Measurements from ENCODE around the gene RAB40C.

Gene RAB40C

DNA sequence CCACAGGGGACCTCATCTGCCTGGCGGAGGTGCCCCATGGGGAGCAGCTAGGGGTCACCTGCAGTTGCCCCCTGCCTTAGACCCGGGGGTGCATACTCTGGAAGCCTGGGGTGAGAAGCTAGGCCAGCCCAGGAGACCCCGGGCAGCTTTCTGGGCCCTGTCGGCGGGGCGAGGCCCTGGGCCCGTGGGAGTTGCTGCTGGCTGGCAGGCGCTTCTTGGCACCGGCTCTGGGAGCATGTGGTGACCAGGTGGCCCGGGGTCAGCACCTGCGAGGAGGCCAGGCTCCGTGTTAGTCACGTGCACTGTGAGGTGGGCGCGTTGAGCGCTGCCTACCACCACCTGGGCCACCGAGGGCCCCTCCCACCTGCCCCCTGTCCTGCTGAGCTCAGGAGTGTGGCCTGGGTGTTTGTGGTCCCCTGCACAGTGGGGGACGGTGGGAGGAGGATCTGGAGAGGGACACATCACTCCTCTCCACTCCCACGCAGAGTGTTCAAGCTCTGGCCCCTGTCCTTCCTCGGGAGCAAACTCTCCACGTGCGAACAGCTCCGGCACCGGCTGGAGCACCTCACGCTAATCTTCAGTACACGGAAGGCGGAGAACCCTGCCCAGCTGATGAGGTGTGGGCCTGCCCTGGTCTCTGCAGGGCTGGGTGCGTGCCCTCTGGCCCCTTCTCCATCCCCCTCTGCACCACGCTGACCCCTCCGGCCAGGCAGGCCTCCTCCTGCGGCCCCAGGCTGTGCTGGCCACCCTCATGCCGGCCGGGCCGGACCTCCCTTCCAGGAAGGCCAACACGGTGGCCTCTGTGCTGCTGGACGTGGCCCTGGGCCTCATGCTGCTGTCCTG lies 14.3 kb upstream of the RAB40C start:
- no peak for DNase-seq

DNA sequence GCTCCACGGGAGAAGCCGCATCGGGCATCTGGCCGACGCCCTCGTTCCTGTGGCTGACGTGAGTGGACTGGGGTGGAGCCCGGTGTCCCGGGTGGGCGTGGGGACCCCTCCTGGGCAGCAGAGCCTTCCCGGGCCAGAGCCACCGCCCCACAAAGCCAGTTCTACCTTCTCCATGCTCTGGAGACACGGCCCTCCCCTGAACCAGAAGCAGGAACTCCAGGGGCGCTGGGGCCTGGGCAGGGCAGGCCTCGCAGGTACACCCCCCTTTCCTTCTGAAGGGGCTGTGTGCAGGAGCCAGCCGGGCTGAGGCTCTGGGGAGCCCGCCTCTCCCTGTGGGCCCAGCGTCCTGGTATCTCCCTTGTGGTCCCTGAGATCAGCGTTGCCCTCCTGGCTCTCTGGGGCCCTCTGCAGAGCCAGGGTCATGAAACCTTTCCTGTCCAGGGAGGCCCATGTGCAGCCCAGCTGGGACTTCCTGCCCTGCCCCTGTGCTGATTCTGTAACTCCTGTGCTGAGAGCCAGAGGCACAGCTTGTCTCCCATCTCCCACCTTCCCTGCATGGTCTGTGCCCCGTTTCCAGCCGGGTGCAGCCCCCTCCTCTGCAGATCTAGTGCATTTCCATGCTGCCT lies 13.6 kb upstream of the RAB40C start:
- DNase-seq, result no peak

DNA sequence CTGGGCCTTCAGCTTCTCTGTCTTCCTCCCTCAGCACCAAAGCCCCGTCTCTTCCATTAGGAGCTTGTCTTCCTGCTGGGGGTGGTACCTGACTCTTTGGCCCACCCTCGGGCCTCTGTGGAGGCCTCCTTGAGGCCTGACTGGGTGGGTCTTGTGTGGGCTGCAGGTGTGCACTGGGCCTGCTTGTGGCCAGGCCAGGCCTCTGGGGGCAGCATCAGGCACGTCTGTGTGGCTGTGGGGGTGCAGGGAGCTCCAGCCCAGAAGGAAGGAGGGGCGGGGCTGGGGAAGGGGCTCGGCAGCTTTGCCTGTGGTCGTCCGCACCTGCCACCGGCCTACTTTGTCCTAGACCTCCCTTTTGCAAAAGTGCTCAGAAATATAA lies 13.1 kb upstream of the RAB40C start:
- DNase-seq, result no peak

DNA sequence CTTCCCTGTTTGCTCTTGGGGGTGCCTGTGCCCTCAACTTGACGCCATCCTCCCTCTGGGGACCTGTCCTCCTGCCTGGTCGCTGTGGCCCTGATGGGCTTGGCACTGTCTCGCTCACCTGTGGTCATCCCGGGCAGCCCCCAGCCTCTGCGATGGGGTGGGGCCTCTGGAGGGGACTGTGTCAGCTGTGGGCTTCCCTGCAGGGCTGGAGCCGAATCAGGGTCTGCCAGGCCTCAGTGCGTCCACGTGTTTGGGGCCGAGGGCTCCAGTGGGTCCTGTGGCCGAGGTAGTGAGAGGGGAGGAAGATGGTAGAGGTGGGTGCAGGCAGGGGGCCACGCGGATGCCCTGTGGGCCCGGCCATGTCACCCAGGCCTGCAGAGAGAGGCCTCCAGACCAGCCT lies 12.1 kb upstream of the RAB40C start:
- no peak for DNase-seq

DNA sequence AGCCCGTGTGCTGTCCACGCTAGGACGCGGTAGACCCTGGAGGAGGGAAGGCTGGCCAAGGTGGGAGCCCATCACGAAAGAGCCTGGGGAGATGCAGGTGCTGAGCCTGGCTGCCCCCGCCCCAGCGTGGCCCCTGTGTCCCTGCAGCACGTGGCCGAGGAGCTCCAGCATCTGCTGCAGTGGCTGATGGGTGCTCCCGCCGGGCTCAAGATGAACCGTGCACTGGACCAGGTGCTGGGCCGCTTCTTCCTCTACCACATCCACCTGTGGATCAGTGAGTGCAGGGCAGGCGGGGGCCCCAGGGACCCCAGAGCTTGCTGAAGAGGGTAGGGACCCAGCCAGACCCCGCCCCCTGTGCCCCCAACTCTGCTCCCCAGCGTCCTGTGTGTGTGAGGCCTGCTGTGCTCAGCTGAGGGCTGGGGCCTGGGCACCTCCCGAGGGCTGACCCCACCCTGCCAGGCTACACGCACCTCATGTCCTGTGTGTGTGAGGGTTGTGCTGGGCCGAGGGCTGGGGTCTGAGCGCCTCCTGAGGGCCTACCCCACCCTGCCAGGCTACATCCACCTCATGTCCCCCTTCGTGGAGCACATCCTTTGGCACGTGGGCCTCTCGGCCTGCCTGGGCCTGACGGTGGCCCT lies 11.5 kb upstream of the RAB40C start:
- DNase-seq, result no peak

DNA sequence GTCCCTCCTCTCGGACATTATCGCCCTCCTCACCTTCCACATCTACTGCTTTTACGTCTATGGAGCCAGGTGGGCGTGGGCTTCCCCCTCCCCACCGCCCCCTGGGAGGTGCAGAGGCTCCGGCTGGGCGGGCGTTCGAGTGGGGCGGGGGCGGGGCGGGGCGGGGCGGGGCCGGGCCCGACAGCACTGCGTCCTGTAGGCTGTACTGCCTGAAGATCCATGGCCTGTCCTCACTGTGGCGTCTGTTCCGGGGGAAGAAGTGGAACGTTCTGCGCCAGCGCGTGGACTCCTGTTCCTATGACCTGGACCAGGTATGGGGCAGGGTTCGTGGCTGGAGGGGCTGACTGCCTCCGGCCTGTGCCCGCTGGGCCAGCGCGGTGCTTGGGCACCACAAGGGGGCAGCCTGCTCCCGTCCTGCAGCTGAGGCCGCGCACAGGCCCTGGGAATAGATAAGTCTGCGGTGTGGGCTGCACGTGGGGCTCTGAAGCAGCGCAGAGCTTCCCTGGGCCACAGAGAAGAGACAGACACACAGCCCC lies 10.9 kb upstream of the RAB40C start:
- DNase-seq, result no peak

DNA sequence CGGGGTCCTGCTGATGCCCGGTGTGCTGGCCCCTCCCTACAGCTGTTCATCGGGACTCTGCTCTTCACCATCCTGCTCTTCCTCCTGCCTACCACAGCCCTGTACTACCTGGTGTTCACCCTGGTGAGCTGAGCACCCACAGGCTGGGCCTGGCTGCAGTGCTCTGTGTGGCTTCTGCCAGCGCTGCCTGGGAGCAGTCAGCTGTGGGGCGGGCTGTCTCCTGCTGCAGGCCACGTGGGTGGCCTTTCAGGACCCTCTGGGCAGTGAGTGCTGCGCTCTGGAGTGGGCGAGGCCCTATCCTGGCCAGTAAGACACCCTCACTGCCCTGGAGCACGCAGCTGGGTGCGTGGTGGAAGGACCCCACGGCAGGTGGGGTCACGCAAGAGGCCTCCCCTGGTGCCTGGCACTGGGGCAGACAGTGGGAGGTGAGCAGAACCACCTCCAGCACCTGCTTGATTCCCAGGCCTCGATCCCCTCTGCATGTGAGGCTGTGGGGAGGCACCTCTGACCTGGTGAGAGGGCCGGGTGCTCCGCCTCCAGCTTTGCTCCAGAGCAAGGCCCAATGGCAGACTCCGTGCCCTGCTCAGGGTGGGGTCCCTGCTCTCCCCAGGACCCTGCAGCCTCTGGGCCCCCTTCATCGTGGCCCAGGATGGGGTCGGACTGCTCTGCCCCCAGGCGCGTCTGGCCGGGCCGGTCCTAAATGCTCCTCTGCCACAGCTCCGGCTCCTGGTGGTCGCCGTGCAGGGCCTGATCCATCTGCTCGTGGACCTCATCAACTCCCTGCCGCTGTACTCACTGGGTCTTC lies 9.5 kb upstream of the RAB40C start:
- no peak for DNase-seq

DNA sequence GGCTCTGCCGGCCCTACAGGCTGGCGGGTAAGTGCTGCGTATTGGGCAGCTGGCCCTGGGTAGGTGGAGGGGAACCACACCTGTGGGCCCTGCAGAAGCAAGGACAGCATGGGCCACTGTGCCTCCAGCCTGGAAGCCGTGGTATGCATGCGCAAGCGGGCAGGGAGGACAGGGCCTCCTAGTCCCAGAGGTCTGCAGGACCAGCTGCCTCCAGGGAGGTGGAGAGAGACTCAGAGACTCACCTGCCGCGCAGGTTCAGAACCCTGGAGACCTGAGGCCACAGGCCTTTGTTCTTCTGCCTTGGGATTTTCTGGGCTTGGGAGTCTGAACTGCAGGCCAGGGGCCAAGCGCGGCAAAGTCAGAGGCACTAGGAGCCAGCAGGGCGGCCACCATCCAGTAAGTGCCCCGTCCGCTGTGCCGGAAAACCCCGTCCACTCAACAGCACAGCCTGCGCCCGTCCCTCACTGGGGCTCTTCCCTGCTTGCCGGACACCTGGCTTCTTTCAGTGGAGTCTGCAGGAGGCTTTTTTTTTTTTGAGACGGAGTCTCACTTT lies 8.8 kb upstream of the RAB40C start:
- DNase-seq, result no peak

DNA sequence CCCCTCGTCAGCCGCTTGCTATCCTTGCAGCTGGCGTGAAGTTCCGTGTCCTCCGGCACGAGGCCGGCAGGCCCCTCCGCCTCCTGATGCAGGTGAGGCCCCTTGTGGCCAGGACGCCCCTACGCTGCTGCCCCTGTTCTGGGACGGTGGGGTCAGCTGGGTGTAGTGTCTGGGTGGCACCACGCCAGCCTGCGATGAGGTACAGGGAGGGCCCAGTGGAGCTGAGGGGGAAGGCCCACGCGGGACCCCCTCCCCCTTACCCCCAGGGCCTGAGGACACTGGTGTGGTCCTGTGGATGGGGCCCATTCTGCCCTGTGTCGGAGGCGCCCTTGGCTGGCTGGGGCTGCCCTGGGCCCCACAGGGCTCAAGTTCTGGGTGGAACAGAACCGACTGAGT lies 7.7 kb upstream of the RAB40C start:
- no peak for DNase-seq

DNA sequence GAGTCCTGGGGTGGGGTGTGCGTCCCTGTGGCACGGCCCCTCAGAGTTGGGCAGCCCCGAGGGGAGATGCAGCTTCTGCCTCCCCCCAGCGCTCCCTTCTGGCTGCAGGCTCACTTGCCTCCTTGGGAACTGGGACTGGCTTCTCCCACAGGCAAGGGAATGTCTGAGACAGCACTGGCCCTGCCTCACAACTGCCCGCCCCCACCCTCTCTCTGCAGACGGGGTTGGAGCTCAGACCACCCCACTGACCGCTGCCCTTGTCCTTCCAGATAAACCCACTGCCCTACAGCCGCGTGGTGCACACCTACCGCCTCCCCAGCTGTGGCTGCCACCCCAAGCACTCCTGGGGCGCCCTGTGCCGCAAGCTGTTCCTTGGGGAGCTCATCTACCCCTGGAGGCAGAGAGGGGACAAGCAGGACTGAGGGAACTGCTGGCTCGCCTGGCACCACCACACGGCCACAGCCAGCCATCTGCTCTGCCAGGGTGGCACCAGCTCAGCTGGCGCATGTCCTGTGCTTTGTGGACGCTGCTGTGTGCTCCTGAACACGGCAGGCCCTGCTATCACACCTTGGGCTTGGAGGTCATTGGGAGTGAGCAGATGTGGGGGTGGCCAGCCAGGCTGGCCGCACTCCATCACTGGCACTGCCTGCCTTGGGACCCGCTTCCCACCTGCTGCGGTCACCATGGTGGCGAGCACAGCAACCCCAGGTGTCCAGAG lies 7.1 kb upstream of the RAB40C start:
- DNase-seq, result no peak

DNA sequence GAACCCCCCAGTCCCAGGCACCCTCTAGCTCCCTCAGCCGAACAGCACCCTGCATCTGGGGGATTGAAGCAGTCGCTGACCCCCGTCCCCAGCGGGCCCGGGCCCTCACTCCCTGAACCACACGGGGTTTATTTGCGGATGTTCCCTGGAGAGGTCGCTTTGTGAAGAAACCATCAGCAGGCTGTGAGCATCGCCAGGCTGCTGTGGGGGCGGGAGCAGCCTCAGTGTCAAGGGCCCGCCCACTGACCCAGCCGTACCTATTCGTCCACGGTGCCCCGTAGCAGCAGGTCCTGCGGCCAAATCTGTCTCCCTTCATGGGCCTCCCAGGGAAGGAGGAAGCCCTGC lies 6.4 kb upstream of the RAB40C start:
- DNase-seq, result no peak

DNA sequence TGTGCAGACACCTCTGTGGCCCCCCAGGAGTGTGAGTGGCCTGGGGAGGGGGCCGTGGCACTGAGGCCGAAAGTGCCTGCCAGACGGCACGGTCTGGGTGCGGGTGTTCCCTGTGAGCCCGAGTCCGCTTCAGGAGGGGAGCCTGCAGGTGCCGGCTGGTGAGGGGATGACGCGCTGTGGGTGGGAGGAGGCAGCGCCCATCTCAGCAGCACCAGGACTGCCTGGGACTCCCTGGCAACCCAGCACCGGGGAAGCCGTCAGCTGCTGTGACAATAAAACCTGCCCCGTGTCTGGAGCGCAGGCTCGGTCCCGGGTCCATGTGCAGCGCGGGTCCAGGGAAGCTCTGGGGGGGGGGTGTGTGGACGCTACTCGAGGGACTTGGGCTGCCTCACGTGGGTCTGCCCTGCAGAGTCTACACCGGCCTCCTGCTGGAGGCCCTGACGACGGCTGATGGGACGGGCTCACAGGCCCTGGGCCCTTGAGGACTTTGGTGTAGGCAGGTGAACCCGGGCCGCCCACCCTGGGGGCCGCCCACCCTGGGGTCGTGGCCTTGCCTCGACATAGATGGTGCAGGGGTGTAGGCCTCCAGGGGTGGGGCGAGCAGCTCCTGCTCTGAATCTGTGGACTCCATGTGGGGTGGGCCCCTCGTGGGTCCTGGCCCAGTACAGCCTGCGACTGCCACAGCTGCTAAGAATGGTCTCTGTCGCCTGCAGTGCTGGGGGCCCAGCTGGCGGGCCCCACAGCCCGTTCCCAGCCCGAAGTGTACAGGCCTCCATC lies 5.9 kb upstream of the RAB40C start:
- peak; percentile 32 for DNase-seq

DNA sequence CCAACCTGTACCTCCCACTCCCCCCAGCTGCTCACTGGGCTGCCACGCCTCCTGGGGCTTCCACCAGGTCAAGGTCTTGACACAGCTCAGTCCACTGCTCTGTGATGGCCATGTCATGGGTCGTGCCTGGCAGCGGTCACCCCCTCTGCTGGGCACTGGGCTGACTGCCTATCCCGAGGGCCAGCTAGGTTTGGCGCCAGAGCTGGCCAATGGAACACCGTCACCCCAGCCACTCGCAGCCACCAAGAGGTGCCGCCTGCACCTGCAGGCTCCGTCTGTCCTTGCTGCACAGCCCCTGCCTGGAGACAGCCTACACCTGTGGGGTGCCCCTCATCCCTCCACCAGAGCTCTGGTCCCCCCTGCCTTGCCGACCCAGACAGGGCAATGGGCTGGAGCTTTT lies 4.5 kb upstream of the RAB40C start:
- peak; percentile 11 for DNase-seq

DNA sequence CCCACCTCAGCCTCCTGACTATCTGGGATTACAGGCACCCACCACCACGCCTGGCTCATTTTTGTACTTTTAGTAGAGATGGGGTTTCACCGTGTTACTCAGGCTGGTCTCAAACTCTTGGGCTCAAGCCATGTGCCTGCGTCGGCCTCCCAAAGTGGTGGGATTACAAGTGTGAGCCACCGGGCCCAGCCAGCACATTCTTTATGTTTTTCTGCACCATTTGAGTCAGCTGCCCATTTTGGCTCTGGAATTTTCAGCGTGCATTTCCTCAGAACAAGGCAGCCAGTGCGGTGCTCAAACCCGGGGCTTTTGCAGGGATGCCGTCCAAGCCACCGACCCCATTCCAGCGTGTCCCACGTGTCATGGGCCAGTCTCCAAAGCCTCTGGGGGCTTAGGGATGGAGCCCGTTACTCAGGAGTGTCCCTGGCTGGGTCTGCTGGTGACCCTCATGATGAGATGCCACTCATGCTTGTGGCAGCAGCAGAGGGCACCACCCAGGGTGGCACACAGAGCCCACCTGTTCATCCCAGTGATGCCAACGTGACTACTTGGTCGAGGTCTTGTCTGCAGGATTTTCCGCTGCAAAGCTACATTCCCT lies 3.7 kb upstream of the RAB40C start:
- no peak for DNase-seq

DNA sequence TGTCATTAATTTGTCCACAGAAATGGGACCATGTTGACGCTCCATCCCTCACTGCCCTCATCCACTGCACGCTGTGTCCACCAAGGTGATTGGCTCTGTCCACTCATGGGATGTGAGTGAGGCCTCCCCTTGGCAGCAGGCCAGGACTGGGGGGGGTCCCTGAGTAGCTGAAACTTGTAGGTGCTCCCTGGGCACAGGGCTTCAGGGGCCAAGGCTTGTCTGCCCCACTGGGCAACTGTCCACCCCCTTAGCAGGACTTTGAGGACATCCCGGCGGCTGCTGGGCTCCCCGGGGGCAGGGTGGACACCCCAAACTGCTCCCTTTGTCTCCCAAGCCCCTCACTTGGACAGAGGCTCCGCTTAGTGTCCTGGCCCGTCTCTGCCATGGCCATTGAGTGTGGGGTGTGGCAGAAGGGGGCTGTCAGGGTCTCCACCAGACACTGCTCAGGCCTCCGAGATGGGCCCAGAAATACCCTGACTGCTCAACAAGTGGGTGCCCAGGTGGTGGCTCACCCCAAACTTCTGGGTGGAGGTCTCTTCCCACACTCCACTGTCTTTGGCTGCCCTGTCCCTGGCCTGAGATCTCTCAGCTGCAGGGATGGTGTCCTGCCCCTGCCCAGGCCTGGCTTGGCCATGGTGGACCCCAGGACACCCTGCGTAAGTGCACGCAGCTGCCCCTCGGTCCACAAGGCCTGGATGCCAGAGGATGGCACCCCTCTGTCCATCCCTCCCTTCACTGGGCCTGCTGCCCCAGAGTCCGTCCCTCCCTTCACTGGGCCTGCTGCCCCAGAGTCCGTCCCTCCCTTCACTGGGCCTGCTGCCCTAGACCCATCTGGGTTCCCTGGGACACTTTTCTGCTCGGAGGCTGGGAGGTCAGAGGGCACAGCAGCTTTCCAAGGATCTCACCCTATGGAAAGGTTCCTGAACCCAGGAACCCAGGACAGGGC lies 2.9 kb upstream of the RAB40C start:
- no peak for DNase-seq

DNA sequence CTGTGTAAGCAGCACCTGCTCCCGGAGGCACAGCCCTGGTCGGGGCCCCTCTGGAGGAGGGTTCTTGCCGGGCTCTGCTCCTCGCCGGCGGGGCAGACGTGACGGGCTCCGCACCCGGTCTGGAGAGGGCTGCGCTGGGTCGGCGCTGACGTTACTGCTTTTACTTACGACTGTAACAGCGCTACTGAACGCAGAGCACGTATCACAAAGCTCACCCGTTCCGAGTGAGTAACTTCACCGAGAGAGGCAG lies 1.3 kb upstream of the RAB40C start:
- peak; percentile 7 for DNase-seq

DNA sequence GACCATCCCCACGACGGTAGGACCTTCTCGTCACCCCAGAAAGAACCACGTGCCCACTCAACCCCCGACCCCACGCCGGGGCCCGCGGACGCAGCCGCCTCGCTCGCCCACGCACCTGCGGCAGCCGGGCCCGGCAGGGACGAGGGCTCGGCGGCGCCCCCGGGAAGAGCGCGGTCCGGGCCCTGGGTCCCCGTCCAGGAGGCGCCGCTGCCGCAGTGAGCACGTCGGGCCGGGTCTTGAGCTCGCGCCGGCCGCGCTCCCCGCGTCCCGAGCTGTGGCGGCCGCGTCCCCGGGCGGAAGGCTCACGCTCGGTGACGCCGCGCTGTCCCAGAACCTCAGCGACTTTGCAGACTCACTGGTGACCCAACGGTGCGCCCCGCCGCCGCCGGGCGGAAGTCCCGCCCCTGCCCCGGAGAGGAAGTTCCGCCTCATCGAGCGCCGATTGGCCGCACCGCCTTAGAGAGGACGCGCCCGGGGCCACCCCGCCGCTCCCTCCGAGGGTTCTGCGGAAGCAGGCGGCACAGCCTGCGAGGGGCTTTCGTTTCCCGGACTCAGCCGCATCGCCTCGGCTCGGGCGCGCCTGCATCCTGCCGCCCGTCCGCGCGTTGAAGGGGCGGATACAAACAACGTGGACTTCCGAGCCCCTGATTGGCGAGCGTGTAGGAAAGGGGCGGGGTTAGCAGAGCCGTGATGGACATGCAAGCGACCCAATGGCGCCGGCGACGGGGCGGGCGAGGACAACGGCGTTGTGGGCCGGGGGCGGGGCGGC lies 793 bp upstream of the RAB40C start:
- DNase-seq, result peak; percentile 75

DNA sequence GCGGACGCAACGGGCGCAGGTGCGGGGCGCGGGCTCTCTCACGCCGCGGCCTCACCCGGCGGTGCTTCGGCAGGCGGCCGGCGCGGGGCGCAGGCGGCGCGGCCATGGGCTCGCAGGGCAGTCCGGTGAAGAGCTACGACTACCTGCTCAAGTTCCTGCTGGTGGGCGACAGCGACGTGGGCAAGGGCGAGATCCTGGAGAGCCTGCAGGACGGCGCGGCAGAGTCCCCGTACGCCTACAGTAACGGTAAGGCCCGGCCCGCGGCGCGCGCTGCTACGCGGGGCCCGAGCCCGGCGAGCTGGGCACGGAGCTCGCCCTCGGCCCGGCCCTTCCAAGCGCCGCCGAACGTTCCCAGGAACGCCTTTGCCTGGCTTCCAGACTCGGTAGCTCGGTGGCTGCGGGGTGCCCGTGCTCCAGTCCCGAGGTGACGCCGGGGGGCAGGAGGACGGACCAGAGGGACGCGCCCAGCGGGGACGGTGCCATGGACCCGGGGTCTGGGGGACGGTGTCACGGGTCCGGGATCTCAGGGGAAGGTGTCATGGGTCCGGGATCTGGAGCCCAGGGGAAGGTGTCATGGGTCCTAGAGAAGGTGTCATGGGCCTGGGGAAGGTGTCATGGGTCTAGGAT lies 435 bp downstream of the RAB40C start:
- DNase-seq, result no peak

DNA sequence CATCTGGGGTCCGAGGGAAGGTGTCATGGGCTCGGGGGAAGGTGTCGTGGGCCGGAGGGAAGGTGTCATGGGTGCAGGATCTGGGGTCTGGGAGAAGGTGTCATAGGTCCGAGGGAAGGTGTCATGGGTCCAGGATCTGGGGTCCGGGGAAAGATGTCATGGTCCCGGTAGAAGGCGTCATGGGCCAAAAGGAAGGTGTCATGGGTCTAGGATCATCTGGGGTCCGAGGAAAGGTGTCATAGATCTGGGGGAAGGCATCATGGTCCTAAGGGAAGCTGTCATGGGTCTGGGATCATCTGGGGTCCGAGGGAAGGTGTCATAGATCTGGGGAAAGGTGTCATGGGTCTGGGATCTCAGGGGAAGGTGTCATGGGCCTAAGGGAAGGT lies 942 bp downstream of the RAB40C start:
- no peak for DNase-seq

Measured in NCI-H1105 treated with DMSO at 0.1 percent for 48 hours (cell line).